ENCODE data around the gene AMPH.

GRCh38 chr7:38463277-38464225 is 167.6 kb downstream of the AMPH start:
- no peak for TF ChIP-seq POLR2A (IDR thresholded peaks at IDR 0.05)
- TF ChIP-seq EP300 (IDR thresholded peaks at IDR 0.05; ENCODE audit: low read depth) = no peak
- TF ChIP-seq, protein P1, sequence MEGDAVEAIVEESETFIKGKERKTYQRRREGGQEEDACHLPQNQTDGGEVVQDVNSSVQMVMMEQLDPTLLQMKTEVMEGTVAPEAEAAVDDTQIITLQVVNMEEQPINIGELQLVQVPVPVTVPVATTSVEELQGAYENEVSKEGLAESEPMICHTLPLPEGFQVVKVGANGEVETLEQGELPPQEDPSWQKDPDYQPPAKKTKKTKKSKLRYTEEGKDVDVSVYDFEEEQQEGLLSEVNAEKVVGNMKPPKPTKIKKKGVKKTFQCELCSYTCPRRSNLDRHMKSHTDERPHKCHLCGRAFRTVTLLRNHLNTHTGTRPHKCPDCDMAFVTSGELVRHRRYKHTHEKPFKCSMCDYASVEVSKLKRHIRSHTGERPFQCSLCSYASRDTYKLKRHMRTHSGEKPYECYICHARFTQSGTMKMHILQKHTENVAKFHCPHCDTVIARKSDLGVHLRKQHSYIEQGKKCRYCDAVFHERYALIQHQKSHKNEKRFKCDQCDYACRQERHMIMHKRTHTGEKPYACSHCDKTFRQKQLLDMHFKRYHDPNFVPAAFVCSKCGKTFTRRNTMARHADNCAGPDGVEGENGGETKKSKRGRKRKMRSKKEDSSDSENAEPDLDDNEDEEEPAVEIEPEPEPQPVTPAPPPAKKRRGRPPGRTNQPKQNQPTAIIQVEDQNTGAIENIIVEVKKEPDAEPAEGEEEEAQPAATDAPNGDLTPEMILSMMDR (IDR thresholded peaks at IDR 0.05) = no peak

Data from transverse colon (tissue), 3 donors.